Hepatocyte (in vitro differentiated cells): ENCODE measurements around the gene HIBCH.

Source experiments
- EZH2 ChIP-seq: fragments of 200-600 bp; sonication (generic); IDR thresholded peaks from 2 replicates; pipeline ENCODE4 v1.6.1; 2016; ENCODE audit warnings: antibody characterized with exemption, mild to moderate bottlenecking, borderline replicate concordance
- TF ChIP-seq, protein P1 (sequence below): fragments of 200-600 bp; sonication (generic); IDR thresholded peaks from 2 replicates; pipeline ENCODE4 v1.5.1; 2016; ENCODE audit warnings: antibody characterized with exemption, mild to moderate bottlenecking; ENCODE audit not compliant: poor library complexity

DNA sequence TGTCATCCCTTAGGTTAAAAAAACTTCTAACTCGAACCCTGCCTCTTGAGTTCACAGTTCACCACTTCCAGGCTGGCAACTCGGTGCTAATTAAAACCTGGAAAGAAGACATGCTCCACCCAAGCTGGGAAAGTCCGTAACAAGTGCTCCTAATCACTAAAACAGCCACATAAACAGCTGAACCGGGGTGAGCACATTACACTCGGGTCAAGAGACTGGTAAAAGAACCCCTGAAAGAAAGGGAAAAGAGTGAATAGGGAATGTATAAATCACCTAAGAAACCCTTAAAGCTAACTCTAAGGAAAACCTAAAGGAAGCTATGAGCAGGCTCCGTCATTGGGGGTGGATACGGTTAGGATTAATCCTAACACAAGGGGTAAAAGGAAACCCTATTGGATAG is 102.0 kb downstream of the HIBCH start:
- TF ChIP-seq, protein P1, sequence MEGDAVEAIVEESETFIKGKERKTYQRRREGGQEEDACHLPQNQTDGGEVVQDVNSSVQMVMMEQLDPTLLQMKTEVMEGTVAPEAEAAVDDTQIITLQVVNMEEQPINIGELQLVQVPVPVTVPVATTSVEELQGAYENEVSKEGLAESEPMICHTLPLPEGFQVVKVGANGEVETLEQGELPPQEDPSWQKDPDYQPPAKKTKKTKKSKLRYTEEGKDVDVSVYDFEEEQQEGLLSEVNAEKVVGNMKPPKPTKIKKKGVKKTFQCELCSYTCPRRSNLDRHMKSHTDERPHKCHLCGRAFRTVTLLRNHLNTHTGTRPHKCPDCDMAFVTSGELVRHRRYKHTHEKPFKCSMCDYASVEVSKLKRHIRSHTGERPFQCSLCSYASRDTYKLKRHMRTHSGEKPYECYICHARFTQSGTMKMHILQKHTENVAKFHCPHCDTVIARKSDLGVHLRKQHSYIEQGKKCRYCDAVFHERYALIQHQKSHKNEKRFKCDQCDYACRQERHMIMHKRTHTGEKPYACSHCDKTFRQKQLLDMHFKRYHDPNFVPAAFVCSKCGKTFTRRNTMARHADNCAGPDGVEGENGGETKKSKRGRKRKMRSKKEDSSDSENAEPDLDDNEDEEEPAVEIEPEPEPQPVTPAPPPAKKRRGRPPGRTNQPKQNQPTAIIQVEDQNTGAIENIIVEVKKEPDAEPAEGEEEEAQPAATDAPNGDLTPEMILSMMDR = no peak
- no peak for TF ChIP-seq EZH2
